GM12878 (cell line): ENCODE measurements around the gene B3GALT4. TPM values are rescaled to one million over a fixed set of nuclear protein-coding genes. Genes with fewer than 3 reads are reported as not detected.
A peak's percentile ranks its signal among the peaks of the same experiment; 100 is the strongest.

Experiments
- ASH2L ChIP-seq: fragments of 300-600, 200-600 bp; sonication (generic); IDR thresholded peaks from 2 replicates; pipeline ENCODE4 v1.6.1; 2017; ENCODE audit warnings: low read depth, mild to moderate bottlenecking, borderline replicate concordance
- ATF7 ChIP-seq: fragments of 450-650 bp; IDR thresholded peaks from 2 replicates; pipeline ENCODE4 v1.6.1; 2016; ENCODE audit warnings: low read depth, mild to moderate bottlenecking
- CBX3 ChIP-seq: fragments of 200-600 bp; sonication (generic); IDR thresholded peaks from 2 replicates; pipeline ENCODE4 v1.6.1; 2016; ENCODE audit warnings: low read depth, borderline replicate concordance
- CHD2 ChIP-seq: IDR thresholded peaks from 2 replicates; pipeline ENCODE4 v1.6.1; 2011; ENCODE audit warnings: low read depth, low read length, improper control_type of control experiment, borderline replicate concordance
- CREM ChIP-seq: IDR thresholded peaks from 2 replicates; pipeline ENCODE4 v1.6.1; 2014; ENCODE audit warnings: antibody characterized with exemption, low read depth
- E4F1 ChIP-seq: fragments of 450-650 bp; IDR thresholded peaks from 2 replicates; pipeline ENCODE4 v1.6.1; 2018; ENCODE audit warnings: borderline replicate concordance, mild to moderate bottlenecking; ENCODE audit not compliant: partially characterized antibody
- KAT2A ChIP-seq: conservative IDR thresholded peaks from 2 replicates; pipeline ENCODE4 v1.6.1; 2011; ENCODE audit warnings: low read depth, low read length; ENCODE audit not compliant: control insufficient read depth
- MYB ChIP-seq: fragments of 150-350 bp; IDR thresholded peaks from 2 replicates; pipeline ENCODE4 v1.6.1; 2014; ENCODE audit warnings: mild to moderate bottlenecking, low read depth, low read length, borderline replicate concordance
- PRDM15 ChIP-seq: fragments of 450-650 bp; formaldehyde crosslinking; IDR thresholded peaks from 2 replicates; pipeline ENCODE4 v1.4.0; 2020; ENCODE audit warnings: mild to moderate bottlenecking, moderate library complexity
- RCOR1 ChIP-seq: conservative IDR thresholded peaks from 2 replicates; pipeline ENCODE4 v1.6.1; 2012; ENCODE audit warnings: low read depth, low read length, improper control_type of control experiment
- SMARCA5 ChIP-seq: fragments of 450-650 bp; IDR thresholded peaks from 2 replicates; pipeline ENCODE4 v1.6.1; 2017; ENCODE audit warnings: mild to moderate bottlenecking
- polyA plus RNA-seq, 11 experiments: library from polyadenylated mRNA; depleted of rRNA in 4 of 11; unstranded in 6 of 11; stranded (reverse) in 5 of 11; fragments of >200 nt; fragmentation: Nextera tagmentation in 4 of 11; fragmentation: Illumina TruSeq in 1 of 11; extraction: Ambion mirVana in 4 of 11; extraction: Trizol in 1 of 11; gene quantifications; 1 replicate in 1 of 11; 2 replicates in 10 of 11; pipeline versions ENCODE4 v1.2.1 to v1.2.3, GENCODE V29; 2011 to 2016; ENCODE audit warnings: inconsistent platforms in 2 of 11, missing spikeins in 2 of 11, low read depth in 1 of 11
- total RNA-seq, 4 experiments: library from RNA; depleted of rRNA in 3 of 4; stranded (reverse); fragments of >200 nt in 3 of 4; fragmentation: Illumina TruSeq in 1 of 4; extraction: Trizol in 1 of 4; gene quantifications; 2 replicates each; pipeline versions ENCODE4 v1.2.1 to v1.2.3, GENCODE V29; 2013 to 2021
- TF ChIP-seq, protein P1 (sequence below): fragments of 450-650 bp; conservative IDR thresholded peaks from 2 replicates; pipeline ENCODE4 v1.6.1; 2017; ENCODE audit warnings: mild to moderate bottlenecking, moderate library complexity
- TF ChIP-seq, protein P2 (sequence below): fragments of 450-650 bp; IDR thresholded peaks from 2 replicates; pipeline ENCODE4 v1.6.1; 2016; ENCODE audit warnings: mild to moderate bottlenecking
- TF ChIP-seq, protein P3 (sequence below): IDR thresholded peaks from 2 replicates; pipeline ENCODE4 v1.6.1; 2011; ENCODE audit warnings: low read depth, low read length, improper control_type of control experiment, borderline replicate concordance
- TF ChIP-seq, protein P4 (sequence below): fragments of 450-650 bp; IDR thresholded peaks from 2 replicates; pipeline ENCODE4 v1.6.1; 2014; ENCODE audit warnings: mild to moderate bottlenecking

Gene B3GALT4
- total and polyA plus RNA-seq, 10 of the 15 experiments (the other 5 are each of a cell fraction or from before 2014, with no cell fraction given), result 0.27 to 8.2 (median 2.6) TPM

GRCh38 chr6:33271468-33272274 is 5.3 kb upstream of the B3GALT4 start, which contains the start of the genes RPS18 and VPS52 (continued):
- TF ChIP-seq, protein P1, sequence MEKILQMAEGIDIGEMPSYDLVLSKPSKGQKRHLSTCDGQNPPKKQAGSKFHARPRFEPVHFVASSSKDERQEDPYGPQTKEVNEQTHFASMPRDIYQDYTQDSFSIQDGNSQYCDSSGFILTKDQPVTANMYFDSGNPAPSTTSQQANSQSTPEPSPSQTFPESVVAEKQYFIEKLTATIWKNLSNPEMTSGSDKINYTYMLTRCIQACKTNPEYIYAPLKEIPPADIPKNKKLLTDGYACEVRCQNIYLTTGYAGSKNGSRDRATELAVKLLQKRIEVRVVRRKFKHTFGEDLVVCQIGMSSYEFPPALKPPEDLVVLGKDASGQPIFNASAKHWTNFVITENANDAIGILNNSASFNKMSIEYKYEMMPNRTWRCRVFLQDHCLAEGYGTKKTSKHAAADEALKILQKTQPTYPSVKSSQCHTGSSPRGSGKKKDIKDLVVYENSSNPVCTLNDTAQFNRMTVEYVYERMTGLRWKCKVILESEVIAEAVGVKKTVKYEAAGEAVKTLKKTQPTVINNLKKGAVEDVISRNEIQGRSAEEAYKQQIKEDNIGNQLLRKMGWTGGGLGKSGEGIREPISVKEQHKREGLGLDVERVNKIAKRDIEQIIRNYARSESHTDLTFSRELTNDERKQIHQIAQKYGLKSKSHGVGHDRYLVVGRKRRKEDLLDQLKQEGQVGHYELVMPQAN, result peak; percentile 83
- TF ChIP-seq, protein P2, sequence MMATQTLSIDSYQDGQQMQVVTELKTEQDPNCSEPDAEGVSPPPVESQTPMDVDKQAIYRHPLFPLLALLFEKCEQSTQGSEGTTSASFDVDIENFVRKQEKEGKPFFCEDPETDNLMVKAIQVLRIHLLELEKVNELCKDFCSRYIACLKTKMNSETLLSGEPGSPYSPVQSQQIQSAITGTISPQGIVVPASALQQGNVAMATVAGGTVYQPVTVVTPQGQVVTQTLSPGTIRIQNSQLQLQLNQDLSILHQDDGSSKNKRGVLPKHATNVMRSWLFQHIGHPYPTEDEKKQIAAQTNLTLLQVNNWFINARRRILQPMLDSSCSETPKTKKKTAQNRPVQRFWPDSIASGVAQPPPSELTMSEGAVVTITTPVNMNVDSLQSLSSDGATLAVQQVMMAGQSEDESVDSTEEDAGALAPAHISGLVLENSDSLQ, result peak; percentile 78
- TF ChIP-seq ASH2L (peak; percentile 43), KAT2A (0 out of 2 replicates have a peak, but pooled peaks have one; percentile 20), E4F1 (peak; percentile 80), ATF7 (peak; percentile 88), CREM (peak; percentile 97), PRDM15 (CRISPR knock-in tag) (0 out of 2 replicates have a peak, but pooled peaks have one; percentile 39), CBX3 (no peak), CHD2 (0 out of 2 replicates have a peak, but pooled peaks have one; percentile 11), MYB (no peak), SMARCA5 (peak; percentile 57), RCOR1 (0 out of 2 replicates have a peak, but pooled peaks have one; percentile 50)
- TF ChIP-seq, protein P3, sequence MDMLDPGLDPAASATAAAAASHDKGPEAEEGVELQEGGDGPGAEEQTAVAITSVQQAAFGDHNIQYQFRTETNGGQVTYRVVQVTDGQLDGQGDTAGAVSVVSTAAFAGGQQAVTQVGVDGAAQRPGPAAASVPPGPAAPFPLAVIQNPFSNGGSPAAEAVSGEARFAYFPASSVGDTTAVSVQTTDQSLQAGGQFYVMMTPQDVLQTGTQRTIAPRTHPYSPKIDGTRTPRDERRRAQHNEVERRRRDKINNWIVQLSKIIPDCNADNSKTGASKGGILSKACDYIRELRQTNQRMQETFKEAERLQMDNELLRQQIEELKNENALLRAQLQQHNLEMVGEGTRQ, result no peak
- TF ChIP-seq, protein P4, sequence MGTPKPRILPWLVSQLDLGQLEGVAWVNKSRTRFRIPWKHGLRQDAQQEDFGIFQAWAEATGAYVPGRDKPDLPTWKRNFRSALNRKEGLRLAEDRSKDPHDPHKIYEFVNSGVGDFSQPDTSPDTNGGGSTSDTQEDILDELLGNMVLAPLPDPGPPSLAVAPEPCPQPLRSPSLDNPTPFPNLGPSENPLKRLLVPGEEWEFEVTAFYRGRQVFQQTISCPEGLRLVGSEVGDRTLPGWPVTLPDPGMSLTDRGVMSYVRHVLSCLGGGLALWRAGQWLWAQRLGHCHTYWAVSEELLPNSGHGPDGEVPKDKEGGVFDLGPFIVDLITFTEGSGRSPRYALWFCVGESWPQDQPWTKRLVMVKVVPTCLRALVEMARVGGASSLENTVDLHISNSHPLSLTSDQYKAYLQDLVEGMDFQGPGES, result peak; percentile 13; the same call in 1 of the 2 replicates
